ENCODE results near the gene MALRD1. TPM values are rescaled to one million over a fixed set of nuclear protein-coding genes. Genes with fewer than 3 reads are reported as not detected.

Gene MALRD1
- total RNA-seq, 1 donor from 2014 or later, result 2.3 TPM

DNA sequence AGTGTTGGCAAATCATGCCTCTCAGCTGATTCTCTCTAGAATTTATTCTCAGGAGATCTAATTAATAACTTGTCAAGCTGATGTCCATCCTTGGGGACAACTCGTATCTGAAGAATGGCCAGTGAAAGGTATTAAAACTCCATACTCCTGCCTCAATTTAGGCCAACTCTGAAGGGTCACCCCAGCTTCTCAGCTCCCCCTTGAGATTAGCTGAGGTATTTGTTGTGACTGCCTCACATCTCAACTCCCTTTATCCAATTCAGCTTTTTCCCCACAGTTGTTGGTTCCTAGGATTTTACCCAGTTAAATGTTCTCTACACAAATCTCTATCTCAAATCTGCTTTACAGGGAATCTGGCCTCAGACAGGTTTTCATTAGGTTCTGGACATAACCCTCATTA lies 182.4 kb downstream of the MALRD1 start:
- no peak for DNase-seq (ENCODE audit: low spot score)

DNA sequence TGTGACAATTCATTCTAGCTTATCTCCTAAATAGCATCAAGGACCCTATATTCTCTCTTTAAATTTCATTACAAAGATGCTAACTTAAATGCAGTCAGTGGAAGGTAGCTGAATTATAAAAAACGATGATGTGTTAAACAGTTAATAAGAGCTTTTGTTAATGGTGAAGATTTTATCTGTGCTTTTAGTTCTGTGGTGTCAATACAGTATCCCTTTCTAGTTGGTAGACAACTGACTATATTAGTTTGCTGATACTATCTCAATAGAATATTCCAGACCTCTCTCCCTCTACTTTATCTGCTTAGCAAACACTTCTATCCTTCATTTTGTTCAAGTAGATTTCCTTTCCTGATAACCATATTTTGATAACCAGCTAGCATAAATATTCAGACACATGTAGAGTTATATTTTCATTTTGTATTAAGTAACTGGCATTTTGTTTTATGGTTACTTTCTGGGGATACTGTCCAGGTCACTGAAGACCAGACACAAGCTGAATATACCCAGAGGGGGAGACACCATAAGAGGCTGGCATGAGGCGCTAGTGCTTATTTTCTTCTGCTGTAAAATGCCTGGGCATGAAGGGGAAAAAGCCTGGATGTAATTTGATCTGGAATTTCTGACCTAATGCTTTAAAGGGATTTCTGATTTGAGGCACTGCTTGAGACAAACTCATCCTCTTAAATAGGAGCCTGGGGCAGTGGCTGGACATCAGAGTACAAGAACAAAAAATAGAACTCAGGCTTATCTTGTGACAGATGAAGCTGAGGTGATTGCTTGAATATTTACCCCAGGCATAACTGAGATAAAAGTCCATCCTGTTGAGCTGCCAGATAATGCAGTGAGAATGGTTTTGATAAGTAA lies 197.5 kb downstream of the MALRD1 start:
- no peak for DNase-seq (ENCODE audit: low spot score)

- no peak for DNase-seq (ENCODE audit: low spot score)
These were observed 199.2 kb downstream of the MALRD1 start for GRCh38 chr10:19247843-19248242.

DNA sequence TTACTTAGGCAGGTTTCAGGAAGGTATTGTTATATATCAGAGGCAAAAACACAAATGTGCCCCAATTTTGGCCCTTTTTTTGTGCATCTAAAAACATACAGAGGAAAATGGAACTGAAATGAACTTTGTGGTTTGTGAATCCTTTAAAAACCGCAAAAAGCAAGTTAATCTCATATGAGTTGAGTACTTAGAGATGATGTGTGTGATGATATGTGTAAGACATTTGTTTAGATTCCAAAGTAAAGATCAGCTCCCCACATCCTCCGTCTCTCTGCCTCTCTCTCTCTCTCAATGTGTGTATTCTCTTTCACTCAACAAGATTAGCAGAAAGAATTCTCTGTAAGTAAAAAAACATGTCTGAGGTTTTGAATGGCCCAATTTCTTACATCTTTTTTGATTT lies 201.9 kb downstream of the MALRD1 start:
- no peak for DNase-seq (ENCODE audit: low spot score)

DNA sequence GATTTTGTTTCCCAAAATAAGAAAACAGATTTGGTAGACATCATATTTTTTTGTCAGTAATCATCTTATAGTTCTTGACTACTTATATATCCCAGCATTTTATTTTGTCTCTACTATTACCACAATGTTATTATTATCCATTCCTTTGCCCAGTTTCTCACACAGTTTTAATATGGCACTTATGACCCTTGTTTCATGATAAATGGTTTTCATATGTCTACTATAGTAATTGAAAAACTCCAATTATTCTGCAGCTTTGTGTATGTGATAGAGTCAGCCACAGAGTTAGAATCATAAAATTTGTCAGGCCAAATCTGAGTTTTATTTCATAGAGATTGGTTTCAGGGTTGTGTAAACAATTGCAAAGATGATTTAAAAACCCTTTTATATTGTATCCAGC lies 203.9 kb downstream of the MALRD1 start:
- no peak for DNase-seq (ENCODE audit: low spot score)

DNA sequence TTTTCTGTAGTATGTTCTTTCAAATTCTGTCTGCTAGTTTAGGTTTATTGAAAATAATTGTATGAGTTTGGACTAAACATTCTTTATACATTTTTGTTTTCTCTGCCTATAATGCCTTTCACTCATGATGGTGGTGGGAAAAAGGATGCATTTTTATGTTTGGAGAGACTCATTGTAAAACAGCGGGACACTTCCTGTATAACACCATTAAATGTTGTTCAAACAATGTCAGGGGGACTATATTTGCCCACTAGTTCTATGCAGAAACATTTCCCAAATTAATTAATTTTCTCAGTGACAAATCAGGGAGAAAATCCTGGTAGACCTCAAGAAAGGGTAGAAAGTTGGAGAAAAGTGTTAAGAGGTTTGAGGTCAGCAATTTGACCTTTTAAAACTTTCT lies 207.7 kb downstream of the MALRD1 start:
- DNase-seq (ENCODE audit: low spot score), result no peak

GRCh38 chr10:19263262-19263661 lies 214.7 kb downstream of the MALRD1 start:
- no peak for DNase-seq (ENCODE audit: low spot score)

- DNase-seq (ENCODE audit: low spot score), result no peak
These were observed 234.7 kb downstream of the MALRD1 start for GRCh38 chr10:19283285-19283684.

- no peak for DNase-seq (ENCODE audit: low spot score)
These were observed 235.2 kb downstream of the MALRD1 start for GRCh38 chr10:19283786-19284185.

DNA sequence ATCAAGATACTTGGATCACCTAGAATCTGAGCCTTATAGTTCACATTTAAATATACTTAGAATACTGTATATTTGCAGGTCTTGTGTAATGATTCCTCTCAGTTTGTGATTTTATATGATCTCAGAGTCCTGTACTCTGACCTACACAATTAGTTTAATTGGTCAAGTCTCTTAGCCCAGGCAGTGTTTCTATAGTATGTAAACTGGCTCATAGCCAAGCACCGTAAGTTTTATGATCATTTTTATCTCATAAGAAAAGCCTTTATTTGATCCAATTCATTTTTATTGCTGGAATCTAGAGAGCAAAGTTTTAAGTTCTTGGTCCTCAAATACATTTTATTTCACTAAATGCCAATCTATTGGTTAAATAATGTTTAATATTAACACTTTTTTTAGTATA lies 242.2 kb downstream of the MALRD1 start:
- DNase-seq (ENCODE audit: low spot score), result no peak

DNA sequence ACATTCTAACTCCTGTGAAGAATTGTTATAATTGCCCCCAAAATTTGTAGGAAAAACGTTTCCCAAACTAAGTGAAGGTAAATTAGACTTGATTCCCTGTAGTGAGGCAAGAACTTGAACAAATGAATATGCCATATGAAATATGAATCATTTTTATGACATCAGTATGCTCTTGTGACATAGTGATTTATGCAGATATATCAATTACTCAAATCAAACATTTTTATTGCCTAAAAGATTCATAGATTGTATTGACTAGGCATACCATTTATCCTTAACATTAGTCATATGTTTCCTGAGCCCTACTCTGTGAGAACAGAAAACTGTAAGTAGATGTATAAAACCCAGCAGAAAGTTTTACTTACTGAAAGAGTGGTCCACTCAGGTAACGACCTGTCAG lies 245.6 kb downstream of the MALRD1 start:
- no peak for DNase-seq (ENCODE audit: low spot score)

- DNase-seq (ENCODE audit: low spot score), result no peak
These were observed 251.0 kb downstream of the MALRD1 start for GRCh38 chr10:19299645-19300044.

DNA sequence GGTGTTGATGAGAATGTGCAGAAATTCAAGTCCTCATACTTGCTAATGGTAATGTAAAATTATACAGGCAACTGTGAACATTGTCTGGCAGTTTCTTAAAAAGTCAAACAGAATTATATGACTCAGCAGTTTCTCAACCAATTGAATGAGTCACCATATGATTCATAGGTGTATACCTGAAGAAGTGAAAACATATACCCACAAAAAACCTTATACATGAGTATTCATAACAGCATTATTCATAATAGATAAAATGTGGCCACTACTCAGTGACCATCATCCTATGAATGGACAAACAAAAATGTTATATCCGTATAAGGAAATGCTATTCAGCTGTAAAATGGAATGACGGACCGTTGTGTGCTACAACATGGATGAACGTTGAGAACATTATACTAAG lies 253.5 kb downstream of the MALRD1 start:
- no peak for DNase-seq (ENCODE audit: low spot score)

DNA sequence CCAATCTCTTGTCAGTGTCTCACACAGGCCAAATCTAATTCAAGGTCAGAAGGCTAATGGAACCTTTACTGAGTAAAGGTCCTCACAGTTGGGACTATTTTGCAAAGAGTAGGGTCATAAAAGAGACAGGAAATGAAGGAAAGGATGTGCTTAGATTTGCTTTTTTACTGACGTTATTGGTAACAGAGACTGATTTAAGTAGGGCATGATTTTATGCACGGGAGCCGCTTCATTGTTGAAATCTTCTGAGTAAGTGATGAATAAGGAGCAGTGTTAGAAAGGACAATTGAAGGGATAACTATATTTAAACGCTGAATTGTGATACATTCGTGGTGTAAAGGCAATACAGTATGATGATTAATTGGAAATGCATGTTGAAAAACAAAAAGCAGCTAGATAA lies 261.5 kb downstream of the MALRD1 start:
- DNase-seq (ENCODE audit: low spot score), result no peak

DNA sequence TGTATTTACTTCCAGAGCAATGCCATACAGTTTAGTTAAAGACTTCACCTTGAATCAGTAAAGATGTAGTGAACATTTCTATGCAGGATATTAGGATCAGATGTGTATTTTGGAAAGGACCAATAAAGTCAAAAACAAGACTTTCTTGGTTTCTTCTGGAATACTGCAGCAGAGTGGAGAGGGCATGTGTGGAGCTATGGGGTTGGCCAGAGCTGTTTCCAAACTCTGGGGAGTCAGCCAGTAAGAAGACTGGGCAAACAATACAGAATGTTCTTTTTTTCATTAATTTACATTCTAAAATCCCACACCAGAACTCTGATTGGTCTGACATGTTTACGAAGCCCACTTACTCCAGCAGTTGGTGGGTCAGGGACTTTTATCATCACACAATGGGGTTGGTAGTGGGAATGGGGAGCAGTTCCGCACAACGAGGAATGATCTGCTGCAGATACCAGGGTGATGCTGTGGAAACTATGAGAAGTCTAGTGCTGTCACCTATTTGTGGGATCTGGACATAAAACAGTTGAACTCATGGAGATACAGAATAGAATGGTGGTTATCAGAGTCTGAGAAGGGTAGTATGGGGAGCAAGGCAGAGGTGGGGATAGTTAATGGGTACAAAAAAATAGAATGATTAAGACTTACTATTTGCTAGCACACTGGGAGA lies 267.7 kb downstream of the MALRD1 start:
- no peak for DNase-seq (ENCODE audit: low spot score)

DNA sequence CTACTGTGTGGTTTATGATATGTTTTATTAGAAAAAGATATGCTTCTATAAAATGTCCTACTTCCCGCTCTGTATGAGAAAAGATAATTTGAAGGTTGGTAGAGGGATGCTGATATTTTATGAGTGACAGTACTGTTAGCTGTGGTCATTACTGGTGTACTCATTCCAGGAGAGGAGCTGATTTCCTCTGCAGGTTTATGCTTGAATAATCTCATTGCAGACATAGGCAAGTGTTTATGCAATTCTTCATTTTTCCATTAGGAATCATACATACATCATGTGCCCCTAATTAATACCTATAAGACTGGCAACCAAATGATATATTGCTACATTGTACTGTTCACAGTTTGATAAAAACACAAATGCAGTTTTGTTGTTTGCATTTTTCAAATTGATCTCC lies 269.4 kb downstream of the MALRD1 start:
- DNase-seq (ENCODE audit: low spot score), result no peak

DNA sequence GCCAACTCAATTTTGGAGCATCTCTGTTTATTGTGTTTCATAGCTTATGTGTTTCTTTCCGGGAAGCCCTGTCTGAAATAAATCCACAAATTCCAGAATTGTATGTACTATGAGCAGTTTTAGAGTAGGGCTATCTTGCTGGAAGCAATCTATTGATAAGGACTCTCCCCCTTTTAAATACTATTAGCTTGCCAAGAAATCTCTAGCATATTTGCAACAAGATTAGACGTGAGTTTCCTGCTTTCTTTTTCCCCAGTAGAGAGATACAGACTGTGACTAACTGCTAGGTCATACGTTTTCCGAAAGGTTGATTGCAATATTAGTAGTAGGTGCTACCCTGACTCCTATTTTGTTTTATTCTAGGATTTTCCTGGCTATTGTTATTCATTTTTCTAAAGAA lies 277.0 kb downstream of the MALRD1 start:
- DNase-seq (ENCODE audit: low spot score), result no peak

DNA sequence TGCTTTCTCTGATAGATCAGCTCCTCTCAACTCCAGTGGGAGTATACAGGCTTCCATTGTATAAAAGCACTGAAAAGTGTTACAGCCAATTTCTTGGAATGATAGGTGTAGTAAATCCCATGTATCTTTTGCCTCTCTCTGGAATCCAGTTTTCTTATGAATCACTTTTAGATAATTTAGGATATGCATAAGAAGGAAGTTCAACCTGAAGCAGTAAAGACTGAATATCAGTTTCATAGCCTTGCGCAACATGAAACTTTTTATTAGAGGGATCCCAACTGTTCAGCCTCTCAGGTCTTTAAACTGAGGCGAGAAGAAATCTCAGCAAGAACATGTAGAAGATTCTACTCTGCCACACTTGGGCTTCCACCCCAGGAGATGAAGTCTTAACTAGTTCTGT lies 280.0 kb downstream of the MALRD1 start:
- DNase-seq (ENCODE audit: low spot score), result no peak

DNA sequence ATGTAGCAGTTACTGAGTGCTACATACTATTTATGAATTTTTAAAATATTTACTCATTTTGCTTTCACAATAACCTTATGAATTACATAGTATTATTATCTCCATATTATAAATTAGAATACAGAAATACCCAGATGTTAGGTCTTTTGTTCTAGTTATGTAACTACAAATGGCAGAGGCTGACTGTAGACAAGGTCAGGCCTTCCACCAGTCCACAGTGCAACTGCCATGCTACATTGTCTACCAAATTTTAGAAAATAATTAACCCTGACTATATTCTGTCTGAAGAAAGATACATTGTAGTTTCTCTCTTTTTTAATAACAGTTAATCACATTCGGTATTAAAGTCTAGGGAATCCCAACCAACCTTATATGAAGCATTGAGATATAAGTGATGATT lies 280.9 kb downstream of the MALRD1 start:
- no peak for DNase-seq (ENCODE audit: low spot score)

DNA sequence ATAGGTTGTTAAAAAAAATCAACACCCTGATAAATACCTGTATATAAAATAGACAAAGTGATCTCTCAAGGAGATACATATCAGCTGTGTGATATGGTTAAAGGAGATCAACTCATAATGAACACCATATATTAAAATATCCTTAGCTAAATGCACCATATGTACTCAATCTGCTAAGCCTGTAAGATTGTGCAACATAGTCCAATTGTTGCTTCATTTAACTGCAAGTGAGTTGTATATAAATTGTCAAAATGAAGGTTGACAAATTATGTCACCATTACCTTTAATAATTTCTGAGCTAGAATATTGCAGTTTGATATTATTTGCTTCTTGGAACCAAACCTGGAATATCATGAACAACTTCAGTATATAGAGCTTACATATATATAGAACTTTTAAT lies 283.7 kb downstream of the MALRD1 start:
- no peak for DNase-seq (ENCODE audit: low spot score)

DNA sequence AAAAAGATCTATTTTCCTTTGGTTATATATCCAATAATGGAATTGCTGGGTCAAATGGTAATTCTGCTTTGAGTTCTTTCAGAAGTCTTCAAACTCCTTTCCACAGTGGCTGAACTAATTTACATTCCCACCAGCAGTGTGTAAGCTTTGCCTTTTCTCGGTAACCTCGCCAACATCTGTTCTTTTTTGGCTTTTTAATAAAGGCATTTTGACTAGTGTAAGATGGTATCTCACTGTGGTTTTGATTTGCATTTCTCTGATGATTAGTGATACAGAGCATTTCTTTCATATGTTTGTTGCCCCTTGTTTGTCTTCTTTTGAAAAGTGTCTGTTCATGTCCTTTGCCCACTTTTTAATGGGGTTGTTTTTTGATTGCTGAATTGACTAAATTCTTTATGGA lies 285.0 kb downstream of the MALRD1 start:
- no peak for DNase-seq (ENCODE audit: low spot score)

- DNase-seq (ENCODE audit: low spot score), result no peak
These were observed 299.0 kb downstream of the MALRD1 start for GRCh38 chr10:19347621-19348020.

- no peak for DNase-seq (ENCODE audit: low spot score)
These were observed 318.6 kb downstream of the MALRD1 start for GRCh38 chr10:19367176-19367575.

- no peak for DNase-seq (ENCODE audit: low spot score)
These were observed 325.4 kb downstream of the MALRD1 start for GRCh38 chr10:19373988-19374387.
